Left hindlimb (tissue), 1 donor: Measurements from ENCODE around the gene RNPEP.
"Not testable (repeated sequence)": the region's sequence is repeated elsewhere in the genome, so short reads cannot be mapped to it uniquely, and the experiment has no call there.

Source experiments
- DNase-seq: peaks from one replicate; pipeline ENCODE4 v3.0.0-alpha.2; 2018

Gene RNPEP, protein sequence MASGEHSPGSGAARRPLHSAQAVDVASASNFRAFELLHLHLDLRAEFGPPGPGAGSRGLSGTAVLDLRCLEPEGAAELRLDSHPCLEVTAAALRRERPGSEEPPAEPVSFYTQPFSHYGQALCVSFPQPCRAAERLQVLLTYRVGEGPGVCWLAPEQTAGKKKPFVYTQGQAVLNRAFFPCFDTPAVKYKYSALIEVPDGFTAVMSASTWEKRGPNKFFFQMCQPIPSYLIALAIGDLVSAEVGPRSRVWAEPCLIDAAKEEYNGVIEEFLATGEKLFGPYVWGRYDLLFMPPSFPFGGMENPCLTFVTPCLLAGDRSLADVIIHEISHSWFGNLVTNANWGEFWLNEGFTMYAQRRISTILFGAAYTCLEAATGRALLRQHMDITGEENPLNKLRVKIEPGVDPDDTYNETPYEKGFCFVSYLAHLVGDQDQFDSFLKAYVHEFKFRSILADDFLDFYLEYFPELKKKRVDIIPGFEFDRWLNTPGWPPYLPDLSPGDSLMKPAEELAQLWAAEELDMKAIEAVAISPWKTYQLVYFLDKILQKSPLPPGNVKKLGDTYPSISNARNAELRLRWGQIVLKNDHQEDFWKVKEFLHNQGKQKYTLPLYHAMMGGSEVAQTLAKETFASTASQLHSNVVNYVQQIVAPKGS

DNA sequence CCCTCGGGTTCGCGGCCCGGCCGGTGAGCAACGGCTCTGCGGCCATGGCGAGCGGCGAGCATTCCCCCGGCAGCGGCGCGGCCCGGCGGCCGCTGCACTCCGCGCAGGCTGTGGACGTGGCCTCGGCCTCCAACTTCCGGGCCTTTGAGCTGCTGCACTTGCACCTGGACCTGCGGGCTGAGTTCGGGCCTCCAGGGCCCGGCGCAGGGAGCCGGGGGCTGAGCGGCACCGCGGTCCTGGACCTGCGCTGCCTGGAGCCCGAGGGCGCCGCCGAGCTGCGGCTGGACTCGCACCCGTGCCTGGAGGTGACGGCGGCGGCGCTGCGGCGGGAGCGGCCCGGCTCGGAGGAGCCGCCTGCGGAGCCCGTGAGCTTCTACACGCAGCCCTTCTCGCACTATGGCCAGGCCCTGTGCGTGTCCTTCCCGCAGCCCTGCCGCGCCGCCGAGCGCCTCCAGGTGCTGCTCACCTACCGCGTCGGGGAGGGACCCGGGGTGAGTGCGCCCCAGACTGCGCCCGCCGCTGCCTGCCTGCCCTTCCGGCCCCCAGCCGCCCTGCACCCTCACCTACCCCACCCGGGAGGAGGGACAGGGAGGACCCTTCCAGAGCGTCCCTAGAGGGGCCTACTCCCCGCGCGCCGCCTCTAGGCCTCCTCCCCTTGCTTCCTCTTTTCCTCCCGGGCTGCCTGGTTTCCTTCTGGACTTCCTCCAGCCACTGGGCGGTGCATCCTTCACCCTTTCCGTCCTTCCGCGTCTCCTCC is at the start of gene RNPEP:
Gene RNPEP (plus strand): TSS at position 26 of the 757 bp plus-strand sequence. CDS start 19 bp downstream, at position 45.
- DNase-seq, result peak; percentile 83

DNA sequence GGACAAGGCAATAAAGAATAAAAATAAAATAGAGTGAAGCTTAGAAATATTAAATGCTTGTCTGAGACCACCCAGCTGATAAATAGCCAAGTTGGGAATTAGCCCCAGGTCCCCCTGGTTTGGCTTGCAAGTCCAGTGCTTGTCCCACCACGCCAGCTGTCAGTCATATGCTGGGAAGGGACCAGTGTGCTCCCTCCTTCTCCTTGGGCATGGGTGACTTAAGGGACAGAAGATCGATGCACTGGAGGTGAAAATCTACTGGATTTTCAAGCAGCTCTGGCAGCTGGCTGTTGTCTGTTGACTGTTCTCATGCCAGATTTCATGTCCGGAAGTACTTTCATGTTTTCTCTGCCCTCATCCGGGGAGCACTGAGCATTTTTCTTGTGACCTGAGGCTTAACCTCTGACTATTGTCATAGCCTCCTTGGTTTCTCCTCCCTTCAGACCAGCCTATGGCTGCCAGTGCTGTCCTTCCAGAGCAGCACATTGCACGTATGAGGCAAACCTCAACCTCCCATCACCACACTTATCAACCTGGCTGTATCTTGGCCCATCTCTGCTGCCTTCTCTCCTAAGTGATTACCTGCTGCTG is 48.5 kb upstream of the RNPEP start:
- no peak for DNase-seq

DNA sequence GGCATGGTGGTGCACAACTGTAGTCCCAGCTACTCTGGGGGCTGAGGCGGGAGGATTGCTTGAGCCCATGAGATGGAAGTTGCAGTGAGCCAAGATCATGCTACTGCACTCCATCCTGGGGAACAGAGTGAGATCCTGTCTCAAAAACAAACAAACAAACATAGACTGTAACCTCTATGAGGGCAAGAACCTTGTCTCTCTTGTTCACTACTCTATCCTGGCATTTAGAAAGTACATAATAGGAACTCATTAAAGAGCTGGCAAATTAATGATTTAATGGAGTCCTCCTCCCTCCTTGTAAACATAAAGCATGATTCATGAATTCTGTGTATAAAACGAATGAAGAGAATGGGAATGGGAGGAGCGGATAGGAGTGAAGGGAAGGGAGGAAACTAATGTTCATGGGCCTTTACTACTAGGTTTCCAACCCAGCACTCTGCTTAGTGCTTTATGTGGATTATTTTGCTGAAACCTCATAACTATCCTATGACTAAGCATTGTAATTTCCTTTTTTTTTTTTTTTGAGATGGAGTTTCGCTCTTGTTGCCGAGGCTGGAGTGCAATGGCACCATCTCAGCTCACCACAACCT is 44.7 kb upstream of the RNPEP start:
- no peak for DNase-seq

DNA sequence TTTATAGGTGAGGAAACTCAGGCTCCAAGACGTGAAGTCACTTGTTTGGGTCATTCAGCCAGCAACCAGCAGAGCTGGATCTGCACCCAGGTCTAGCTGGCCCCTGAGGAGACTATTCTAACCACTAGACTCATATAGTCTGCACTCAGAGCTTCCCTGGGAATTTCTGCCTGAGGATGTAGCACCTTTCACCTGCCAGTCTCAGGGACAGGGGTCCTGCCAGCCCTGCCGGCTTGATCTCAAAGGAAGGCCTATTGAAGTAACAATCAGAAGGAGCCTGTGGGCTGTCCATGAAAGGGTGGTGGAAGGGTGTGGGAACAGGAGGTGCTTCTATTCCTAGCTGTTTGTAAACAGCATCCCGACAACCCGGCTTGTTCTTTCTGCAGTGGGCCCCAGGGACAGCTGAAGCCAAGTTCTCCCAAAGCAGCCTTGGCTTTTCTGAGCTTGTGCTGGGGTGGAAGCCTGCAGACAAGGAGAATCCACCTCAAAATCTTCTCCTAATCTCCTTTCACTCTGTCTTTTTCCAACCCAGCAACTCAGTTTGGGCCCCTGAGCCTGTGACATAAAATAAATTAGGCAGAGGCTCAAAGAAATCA is 43.9 kb upstream of the RNPEP start:
- no peak for DNase-seq

DNA sequence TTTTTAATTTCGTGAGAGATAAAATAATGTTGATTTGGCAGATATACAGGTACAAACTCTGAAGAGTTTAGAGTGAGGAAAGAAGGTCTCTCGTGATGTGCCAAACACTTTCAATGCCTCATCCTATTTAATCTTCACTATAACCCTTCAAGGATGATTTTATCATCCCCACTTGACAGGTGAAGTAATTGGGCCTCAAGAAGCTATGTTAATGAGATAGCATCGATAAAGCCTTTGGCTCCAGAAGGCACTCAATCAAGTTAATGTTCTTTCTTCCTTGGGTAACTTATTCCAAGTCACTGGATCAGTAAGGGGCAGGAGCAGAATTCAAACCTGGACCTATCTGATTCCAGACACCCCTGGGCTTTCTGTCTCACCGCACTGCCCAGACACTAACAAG is 43.3 kb upstream of the RNPEP start:
- no peak for DNase-seq

DNA sequence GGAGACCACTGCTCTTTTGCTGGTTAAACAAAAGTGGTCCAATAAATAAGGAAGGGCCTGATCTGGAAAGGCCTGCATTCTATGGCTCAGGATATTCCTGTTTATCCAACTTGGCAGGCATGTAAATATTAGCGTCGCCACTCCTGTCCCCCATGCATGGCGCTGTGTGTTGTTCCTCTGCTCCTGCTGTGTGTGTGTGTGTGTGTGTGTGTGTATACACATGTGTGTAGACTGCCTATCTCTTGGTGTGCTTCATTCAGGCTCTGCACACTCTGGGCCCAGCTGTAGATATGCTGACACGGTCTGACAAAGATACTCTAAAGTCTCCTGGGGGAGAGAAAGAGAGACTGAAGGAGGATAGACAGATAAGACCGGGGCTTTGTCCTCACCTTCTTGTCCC is 42.9 kb upstream of the RNPEP start:
- DNase-seq, result no peak

DNA sequence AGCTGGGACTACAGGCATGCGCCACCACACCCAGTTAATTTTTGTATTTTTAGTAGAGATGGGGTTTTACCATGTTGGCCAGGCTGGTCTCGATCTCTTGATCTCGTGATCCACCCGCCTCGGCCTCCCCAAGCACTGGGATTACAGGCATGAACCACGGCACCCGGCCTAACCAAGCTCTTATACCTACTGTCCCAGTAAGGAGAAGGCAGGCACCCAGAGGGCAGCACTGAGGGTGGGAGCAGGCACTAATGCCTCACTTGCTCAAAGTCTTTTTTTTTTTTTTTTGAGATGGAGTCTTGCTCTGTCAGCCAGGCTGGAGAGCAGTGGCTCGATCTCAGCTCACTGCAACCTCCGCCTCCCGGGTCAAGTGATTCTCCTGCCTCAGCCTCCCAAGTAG is 42.1 kb upstream of the RNPEP start:
- not testable (repeated sequence) for DNase-seq

DNA sequence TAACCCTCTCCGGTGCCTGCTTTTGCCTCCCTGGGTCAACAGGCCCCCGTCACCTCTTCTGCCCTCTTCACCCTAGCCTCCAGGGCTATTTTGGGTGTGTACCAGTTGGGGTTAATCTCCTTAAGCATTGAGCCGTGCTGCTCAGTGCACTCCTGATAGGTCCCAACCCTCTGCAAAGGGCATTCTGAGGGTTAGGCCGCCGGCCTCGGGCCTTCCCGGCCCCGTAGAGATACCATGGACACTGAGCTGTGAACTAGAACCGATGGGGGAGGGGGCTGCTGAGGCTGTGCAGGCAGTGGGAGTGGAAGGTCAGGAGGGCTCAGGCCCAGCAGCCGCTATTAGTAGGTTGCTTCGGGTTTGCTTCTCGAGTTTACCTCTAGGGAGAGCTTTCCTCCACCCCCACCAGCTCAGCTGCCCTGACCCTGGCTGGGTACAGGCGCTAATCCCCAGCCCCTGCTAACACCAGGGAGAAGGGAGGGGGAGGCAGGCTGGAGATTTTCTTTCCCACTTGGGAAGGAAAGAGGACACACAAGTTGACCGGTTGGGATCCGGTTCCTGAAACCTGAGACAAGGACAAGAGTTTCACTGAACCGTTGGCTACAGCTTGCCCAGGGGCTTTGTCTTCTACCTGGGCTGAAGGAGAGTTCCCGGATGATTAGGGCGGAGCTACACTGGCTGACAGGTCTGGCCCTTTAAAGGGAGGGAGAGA is 40.9 kb upstream of the RNPEP start:
- no peak for DNase-seq

DNA sequence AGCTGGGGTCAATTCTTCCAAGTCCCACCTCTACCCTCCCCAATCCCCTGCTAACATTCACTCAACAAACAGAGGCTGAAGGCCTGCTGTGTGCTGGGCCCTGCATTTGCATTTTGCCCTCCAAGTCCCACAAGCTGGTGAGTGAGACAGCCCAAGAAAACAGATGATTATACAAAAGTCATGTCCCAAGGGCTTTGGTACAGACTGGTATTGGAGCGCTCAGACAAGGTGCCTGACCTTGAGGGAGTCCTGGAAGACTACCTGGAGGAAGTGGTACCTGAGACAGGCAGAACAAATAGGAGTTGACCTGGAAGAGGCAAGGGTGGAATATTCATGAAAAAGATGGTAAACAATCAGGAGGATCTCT is 40.3 kb upstream of the RNPEP start:
- no peak for DNase-seq

DNA sequence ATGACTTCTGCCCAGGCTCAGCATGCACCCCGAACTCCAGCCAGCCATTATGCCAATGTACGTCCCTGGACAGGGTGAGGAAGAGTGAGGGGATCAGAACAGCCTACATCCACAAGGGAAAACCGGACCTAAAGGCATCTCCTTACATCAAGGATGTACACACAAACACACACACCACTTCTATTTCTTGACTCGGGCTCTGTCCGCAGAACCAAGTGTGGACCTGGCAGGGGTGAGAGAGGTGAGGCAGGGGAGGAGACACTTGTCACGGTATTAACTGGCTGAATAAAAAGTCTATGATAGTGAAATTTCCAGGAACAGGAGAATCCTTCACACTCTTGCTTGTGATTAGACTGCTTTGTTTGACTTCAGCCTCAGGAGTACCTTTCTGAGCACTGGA is 38.4 kb upstream of the RNPEP start:
- DNase-seq, result no peak

DNA sequence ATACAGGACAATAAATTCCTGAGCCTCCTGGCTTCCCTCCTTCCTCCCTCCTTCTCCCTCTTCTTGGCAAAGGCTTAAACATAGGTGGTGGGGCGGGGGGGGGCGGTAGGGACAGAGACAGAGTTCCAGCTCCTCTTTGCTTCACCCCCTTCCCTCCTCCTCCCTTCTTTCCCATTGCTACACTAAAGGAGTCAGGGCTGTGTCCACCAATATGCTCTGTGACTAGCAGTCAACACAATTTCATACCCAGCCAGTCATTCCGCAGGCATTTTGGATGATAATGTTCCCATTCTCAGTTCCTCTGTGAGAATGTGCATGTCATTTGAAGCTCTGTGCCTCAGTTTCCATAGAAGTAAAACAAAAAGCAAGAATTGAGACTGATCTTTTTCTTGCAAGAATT is 37.8 kb upstream of the RNPEP start:
- no peak for DNase-seq

DNA sequence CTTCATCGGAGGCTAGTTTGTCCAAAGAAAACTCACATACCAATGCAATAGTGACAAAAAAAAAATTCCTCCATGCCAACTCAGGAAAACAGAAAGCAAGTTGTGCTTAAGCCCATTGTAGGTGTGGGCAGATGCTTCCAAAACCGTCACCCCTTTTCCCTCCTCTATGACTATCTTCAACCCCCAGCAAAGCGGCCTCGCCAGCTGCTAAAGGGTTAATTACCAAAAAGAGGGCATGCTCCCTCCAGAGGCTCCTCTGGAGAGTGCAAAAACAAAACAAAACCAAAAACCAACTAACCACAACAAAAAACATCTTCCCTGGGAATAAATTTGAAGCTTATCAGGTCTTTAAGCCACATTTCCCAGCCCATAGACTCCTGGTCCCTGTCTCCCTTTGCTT is 37.3 kb upstream of the RNPEP start:
- DNase-seq, result no peak

DNA sequence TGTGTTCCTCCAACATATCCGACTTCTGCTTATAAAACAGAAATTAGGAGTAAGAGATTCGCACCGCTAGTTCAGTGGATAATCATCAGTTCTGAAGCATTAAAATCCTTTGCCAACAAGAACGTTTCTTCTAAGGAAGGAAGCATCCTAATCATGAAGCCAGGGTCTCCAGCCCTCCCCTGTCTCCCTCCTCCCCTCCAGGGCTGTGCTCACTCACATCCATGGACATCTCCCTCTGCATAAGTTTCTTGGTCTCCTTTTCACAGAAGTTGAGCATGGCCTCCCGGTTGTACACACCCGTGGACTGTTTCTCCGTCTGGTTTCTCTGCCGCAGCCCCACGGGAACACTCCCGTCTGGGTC is 36.6 kb upstream of the RNPEP start:
- DNase-seq, result no peak

DNA sequence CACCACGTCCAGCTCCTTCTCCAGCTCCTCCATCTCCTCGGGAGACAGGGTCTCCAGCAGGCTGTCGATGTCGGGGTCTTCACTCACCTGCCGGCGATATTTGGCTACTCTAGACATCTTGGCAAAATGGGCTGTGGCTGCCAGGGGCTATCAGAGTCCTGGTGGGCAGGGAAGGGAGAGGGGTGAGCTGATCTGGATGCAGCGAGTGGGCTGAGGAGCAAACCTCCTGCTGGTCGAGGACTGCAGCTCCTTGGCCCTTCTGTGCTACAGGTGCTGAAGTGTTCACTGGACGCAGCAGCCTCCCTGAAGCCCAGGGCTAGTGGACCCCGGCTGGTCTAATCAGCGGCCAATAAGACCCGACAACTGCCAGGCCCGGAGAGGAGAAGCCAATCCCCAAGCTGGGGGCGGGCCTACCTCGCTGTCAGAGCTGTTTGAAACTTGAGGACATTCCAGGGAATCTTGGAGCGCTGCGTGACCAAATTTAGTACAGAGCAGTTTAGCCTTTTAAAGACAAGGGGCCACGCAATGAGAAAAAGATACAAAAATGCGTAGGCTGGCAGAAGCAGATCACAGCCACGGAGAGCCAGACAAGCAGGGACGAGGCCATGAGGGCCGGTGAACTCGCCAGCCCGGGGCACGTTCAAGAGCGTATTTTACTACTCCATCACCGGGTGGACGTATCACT is 36.1 kb upstream of the RNPEP start, which contains the start of gene LMOD1:
Gene LMOD1 (minus strand): TSS at position 325 of the 685 bp plus-strand sequence. CDS start 208 bp downstream, at position 117.
- DNase-seq, result peak; percentile 83

DNA sequence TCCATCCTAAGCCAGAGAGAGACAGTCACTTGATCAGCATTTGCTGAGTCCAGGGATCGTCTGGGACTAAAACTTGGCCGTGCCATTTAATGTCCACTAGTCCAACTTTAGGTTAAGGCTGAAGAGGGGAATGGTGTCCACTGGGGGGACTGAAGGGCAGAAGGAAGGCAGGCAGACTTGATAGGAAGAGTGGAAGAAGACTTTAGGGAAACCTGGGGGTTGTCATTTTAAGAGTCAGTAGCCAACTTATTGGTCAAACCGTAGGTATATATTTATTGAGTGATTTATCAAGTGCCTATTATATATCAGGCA is 34.8 kb upstream of the RNPEP start:
- DNase-seq, result no peak

DNA sequence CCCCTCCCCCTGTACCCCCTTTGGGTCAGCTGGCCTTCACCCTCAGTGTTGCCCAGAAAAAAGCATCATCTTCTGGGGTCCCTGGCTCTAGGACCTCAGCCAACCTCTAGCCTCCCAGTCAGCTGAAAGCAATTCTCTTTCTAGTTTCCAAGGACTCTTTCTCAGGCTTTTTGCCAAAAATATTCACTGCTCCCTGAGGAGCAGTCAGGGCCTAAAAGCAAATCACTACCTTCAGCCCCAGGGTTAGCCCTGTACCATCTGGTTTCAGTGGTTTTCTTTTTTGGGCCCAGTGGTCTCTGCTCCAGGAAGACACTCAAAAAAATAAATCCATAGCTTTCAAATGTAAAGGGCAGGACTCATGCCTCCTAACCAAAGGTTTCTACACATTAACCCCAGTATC is 33.0 kb upstream of the RNPEP start:
- DNase-seq, result no peak

DNA sequence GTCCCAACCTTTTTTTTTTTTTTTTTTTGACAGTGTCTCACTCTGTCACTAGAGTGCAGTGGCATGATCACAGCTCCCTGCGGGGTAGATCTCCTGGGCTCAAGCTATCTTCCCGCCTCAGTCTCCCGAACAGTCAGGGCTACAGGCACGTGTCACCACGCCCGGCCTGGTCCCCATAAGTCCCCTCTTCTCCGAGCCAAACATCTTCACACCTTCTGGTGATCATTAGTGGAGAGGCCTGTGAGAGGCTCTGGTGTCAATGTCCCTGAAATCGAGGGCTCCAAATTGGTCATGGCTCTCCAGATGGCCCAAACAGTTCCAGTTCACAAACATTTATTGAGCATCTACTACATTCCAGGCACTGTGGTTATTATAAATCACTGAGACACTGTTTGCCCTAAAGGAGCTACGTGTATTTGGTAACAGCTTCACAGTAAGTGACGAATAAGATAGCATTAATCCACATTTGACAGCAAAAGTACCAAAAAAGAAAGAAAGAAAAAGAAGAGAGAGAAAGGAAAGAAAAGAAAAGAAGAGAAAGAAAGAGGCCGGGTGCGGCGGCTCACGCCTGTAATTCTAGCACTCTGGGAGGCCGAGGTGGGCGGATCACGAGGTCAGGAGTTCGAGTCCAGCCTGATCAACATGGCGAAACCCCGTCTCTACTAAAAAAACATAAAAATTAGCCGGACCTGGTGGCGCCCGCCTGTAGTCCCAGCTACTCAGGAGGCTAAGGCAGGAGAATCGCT is 28.0 kb upstream of the RNPEP start:
- no peak for DNase-seq

DNA sequence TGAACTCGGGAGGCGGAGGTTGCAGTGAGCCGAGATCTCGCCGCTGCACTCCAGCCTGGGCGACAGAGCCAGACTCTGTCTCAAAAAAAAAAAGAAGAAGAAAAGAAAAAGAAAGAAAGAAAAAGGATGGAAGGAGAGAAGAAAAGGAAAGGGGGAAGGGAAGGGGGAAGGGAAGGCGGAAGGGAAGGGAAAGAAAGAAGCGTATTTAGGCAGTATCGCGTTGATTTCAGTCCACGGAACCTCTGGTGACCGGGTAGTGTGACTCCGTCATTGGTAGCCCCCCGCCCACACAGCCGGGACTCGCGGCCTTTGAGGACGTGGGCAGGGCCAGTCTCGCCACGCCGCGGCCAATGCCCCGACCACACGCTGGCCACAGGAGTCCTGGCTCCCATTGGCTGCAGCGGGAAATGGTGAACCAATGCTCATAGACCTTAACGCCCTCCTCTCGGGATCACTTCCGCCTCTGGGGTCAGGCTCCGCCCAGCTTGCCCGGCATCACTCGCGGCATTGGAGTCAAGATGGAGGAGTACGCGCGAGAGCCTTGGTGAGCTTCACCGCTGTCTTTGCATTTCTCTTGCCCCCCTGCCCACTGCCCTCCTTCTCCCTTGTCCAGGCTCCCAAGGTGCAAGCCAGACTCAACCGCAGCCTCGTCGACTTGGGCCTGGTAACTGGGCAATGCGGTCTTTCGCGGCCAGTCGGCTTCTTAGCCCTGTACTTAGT is 27.3 kb upstream of the RNPEP start, which contains the start of gene TIMM17A:
Gene TIMM17A (plus strand): TSS at position 495 of the 720 bp plus-strand sequence. CDS start 24 bp downstream, at position 519.
- peak; percentile 99 for DNase-seq

DNA sequence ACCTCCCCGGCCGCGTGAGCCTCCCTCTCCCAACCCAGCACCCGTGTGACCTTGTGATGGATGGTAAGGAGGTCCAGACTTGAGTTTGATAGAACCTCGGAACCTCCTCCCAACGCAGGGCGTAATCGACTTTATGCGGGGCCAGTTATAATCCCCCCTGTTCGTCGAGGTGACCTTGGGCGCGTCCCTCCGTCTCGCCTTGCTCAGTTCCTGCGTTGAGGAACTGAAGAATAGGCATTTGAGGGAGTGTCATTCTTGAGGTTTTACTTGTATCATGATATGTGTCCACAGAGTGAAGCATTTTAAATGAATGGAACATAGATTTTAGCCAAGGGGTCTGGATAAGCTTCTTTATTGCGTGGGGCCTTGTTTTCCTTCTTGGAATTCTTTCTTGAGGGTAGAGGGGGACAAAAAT is 26.7 kb upstream of the RNPEP start:
- no peak for DNase-seq

DNA sequence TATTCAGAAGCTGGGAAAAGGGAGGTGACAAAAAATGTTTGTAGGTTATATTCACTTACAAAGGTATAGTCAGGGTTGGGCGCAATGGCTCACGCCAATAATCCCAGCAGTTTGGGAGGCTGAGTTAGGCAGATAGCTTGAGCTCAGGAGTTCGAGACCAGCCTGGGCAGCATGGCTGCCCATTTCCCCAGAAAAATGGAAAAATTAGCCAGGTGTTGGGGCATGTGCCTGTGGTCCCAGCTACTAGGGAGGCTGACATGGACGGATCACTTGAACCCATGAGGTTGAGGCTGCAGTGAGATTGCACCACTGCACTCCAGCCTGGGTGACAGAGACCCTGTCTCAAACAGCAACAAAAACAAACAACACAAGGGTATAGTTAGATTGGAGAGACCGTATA is 24.1 kb upstream of the RNPEP start:
- no peak for DNase-seq
